K562 (cell line): ENCODE results near the gene OLFM4. TPM values are rescaled to one million over a fixed set of nuclear protein-coding genes. Genes with fewer than 3 reads are reported as not detected.

ENCODE experiments used
- ATAC-seq: fragments of 200-7000 bp; cut with Tn5 transposase; 3 replicates; pipeline ENCODE4 v1.9.1; 2020; ENCODE audit warnings: moderate library complexity
- Bru-seq: library from RNA; stranded (reverse); fragments of 400-500 nt; gene quantifications from one replicate; lab custom pipeline; 2021; lab: Mats Ljungman, UMichigan
- BruChase-seq, 2 experiments: library from RNA; stranded (reverse); fragments of 400-500 nt; gene quantifications; one replicate each; lab custom pipeline; 2021; lab: Mats Ljungman, UMichigan
- BruUV-seq: library from RNA; stranded (reverse); fragments of 400-500 nt; replicated peaks from 2 replicates; lab custom pipeline; 2021; lab: Mats Ljungman, UMichigan
- CTCF ChIA-PET: fragments of 300-600 bp; formaldehyde crosslinking; extraction: SDS; loops from one replicate; lab custom pipeline; 2021; ENCODE audit warnings: low intra/inter-chr PET ratio; lab: Yijun Ruan, JAX
- POLR2A ChIA-PET: fragments of 300-600, 350-650 bp; sonication (Branson Sonifier 250); formaldehyde crosslinking; extraction: SDS; loops from one replicate; lab custom pipeline; 2021; ENCODE audit warnings: antibody characterized with exemption, inconsistent platforms; lab: Yijun Ruan, JAX
- DNase-seq, 4 experiments: peaks; one replicate each; pipeline versions ENCODE4 v3.0.0 to v3.0.0-alpha.2; 2011 to 2018; ENCODE audit warnings: low spot score in 3 of 4, mixed read lengths in 3 of 4; ENCODE audit errors: extremely low read depth in 1 of 4
- FAIRE-seq: peaks from 2 replicates; lab custom pipeline; 2011; peaks lifted over from hg19 to GRCh38; lab: Jason Lieb, UNC
- H2AFZ ChIP-seq: 2 replicates; pipeline ENCODE4 v1.6.0; 2011; ENCODE audit warnings: low read depth, low read length, control low read depth, inconsistent platforms
- H3K27ac ChIP-seq: fragments of 200-600 bp; 3 replicates; pipeline ENCODE4 v1.8.0; 2011; ENCODE audit warnings: low read depth, mild to moderate bottlenecking, control low read depth, inconsistent platforms, low read length, moderate library complexity, mixed read lengths; ENCODE audit errors: extremely low read depth
- H3K27me3 ChIP-seq, 2 experiments: fragments of 300-600 bp in 1 of 2; 2 replicates in 1 of 2; 3 replicates in 1 of 2; pipeline versions ENCODE4 v1.6.0 to v1.8.0; 2011; ENCODE audit warnings: inconsistent platforms in 2 of 2, low read length in 2 of 2, mild to moderate bottlenecking in 1 of 2, mixed read lengths in 1 of 2, moderate library complexity in 1 of 2; ENCODE audit not compliant: control insufficient read depth in 2 of 2, insufficient read depth in 2 of 2
- H3K36me3 ChIP-seq: fragments of 300-600 bp; 3 replicates; pipeline ENCODE4 v1.8.0; 2011; ENCODE audit warnings: mild to moderate bottlenecking, low read length, inconsistent platforms; ENCODE audit not compliant: control insufficient read depth, insufficient read depth
- H3K4me1 ChIP-seq, 2 experiments: fragments of 200-600 bp in 1 of 2; replicated peaks in 1 of 2; 2 replicates in 1 of 2; 3 replicates in 1 of 2; pipeline versions ENCODE4 v1.5.1 to v1.8.0; 2011; ENCODE audit warnings: inconsistent platforms in 2 of 2, low read length in 2 of 2, mild to moderate bottlenecking in 1 of 2, mixed read lengths in 1 of 2, moderate library complexity in 1 of 2; ENCODE audit not compliant: control insufficient read depth in 2 of 2, insufficient read depth in 2 of 2
- H3K4me2 ChIP-seq: 2 replicates; pipeline ENCODE4 v1.6.1; 2011; ENCODE audit warnings: low read length, control low read depth, inconsistent platforms, mixed read lengths; ENCODE audit not compliant: insufficient read depth
- H3K4me3 ChIP-seq: fragments of 200-600 bp; sonication (generic), shearing (Covaris generic); 2 replicates; pipeline ENCODE4 v1.5.1; 2016; ENCODE audit warnings: control low read depth, inconsistent platforms
- H3K79me2 ChIP-seq: fragments of 200-600 bp; 3 replicates; pipeline ENCODE4 v1.8.0; 2011; ENCODE audit warnings: low read length, inconsistent platforms; ENCODE audit not compliant: control insufficient read depth, insufficient read depth
- H3K9ac ChIP-seq, 2 experiments: 2 replicates each; pipeline versions ENCODE4 v1.6.0 to v1.6.1; 2011; ENCODE audit warnings: low read depth in 2 of 2, low read length in 2 of 2, control low read depth in 1 of 2, inconsistent platforms in 1 of 2, mild to moderate bottlenecking in 1 of 2, mixed read lengths in 1 of 2; ENCODE audit not compliant: insufficient read depth in 1 of 2
- H3K9me1 ChIP-seq: one replicate; pipeline ENCODE4 v1.6.0; 2011; ENCODE audit warnings: inconsistent platforms, mild to moderate bottlenecking, low read length, moderate library complexity; ENCODE audit not compliant: control insufficient read depth, insufficient read depth
- H3K9me3 ChIP-seq: replicated peaks from 2 replicates; pipeline ENCODE4 v1.5.1; 2011; ENCODE audit warnings: low read depth, low read length, inconsistent platforms; ENCODE audit not compliant: control insufficient read depth, insufficient read depth
- H4K20me1 ChIP-seq: replicated peaks from 2 replicates; pipeline ENCODE4 v1.6.1; 2011; ENCODE audit warnings: low read length, inconsistent platforms, mixed read lengths; ENCODE audit not compliant: control insufficient read depth, insufficient read depth
- PURB ChIP-seq: sonication (generic); formaldehyde crosslinking; IDR thresholded peaks from 2 replicates; pipeline ENCODE4 v1.9.0; 2021; ENCODE audit warnings: low read depth, mild to moderate bottlenecking, missing genetic modification reagents
- WGBS: fragments of 100-300 bp; shearing (Covaris generic); methylation state at CpG from one replicate; pipeline ENCODE4 v1.1.6; 2016; ENCODE audit warnings: low coverage, mixed read lengths; ENCODE audit not compliant: insufficient coverage; ENCODE audit errors: missing lambda C conversion rate; 5-methylcytosine and 5-hydroxymethylcytosine counted together
- in situ Hi-C: fragments of 300-500 bp; cut with MboI; formaldehyde crosslinking; loops from 4 replicates; pipeline ENCODE4 v1.15.0; 2018; ENCODE audit warnings: inconsistent platforms, mixed read lengths
- intact Hi-C: fragments of 100-400 bp; cut with micrococcal nuclease; formaldehyde crosslinking; loops from 2 replicates; pipeline ENCODE4 v1.14.2; 2022
- long read RNA-seq, 3 experiments: library from polyadenylated mRNA in 2 of 3; library from RNA in 1 of 3; unstranded in 2 of 3; stranded (forward) in 1 of 3; transcript quantifications; one replicate each; pipeline ENCODE4 v2.0.0, GENCODE V29; 2019 to 2022
- polyA minus RNA-seq, 3 experiments: library from RNA; depleted of rRNA, polyadenylated mRNA; stranded (reverse); fragments of >200 nt; gene quantifications; 2 replicates each; pipeline ENCODE4 v1.2.3, GENCODE V29; 2011
- polyA plus RNA-seq, 8 experiments: library from polyadenylated mRNA; depleted of rRNA in 4 of 8; stranded (reverse) in 5 of 8; unstranded in 3 of 8; fragments of >200 nt; fragmentation: Nextera tagmentation in 2 of 8; fragmentation: Illumina TruSeq in 1 of 8; extraction: Ambion mirVana in 2 of 8; extraction: Trizol in 1 of 8; gene quantifications; 2 replicates each; pipeline versions ENCODE4 v1.2.1 to v1.2.3, GENCODE V29; 2011 to 2014; ENCODE audit warnings: inconsistent platforms in 1 of 8, missing spikeins in 1 of 8
- total RNA-seq, 7 experiments: library from RNA; depleted of rRNA in 6 of 7; stranded (reverse); fragments of >200 nt in 6 of 7; fragmentation: Illumina TruSeq in 2 of 7; extraction: Trizol in 2 of 7; gene quantifications; 2 replicates each; pipeline versions ENCODE4 v1.2.1 to v1.2.3, GENCODE V29; 2011 to 2021; ENCODE audit warnings: low replicate concordance in 1 of 7

Gene OLFM4, protein sequence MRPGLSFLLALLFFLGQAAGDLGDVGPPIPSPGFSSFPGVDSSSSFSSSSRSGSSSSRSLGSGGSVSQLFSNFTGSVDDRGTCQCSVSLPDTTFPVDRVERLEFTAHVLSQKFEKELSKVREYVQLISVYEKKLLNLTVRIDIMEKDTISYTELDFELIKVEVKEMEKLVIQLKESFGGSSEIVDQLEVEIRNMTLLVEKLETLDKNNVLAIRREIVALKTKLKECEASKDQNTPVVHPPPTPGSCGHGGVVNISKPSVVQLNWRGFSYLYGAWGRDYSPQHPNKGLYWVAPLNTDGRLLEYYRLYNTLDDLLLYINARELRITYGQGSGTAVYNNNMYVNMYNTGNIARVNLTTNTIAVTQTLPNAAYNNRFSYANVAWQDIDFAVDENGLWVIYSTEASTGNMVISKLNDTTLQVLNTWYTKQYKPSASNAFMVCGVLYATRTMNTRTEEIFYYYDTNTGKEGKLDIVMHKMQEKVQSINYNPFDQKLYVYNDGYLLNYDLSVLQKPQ
- total RNA-seq (2011; cell fraction: chromatin; rRNA removed; ENCODE audit: low replicate concordance): not detected in 2 replicates
- not detected in 2 replicates for total RNA-seq (2011; cell fraction: nucleolus; rRNA removed)
- not detected in 2 replicates for total RNA-seq (2011; cell fraction: nucleoplasm; rRNA removed)
- total RNA-seq (2014; rRNA removed): not detected in 2 replicates
- total RNA-seq (2014; rRNA removed; fragmentation: Illumina TruSeq; extraction: Trizol): not detected in 2 replicates
- not detected in 2 replicates for total RNA-seq (2015; rRNA removed; fragmentation: Illumina TruSeq; extraction: Trizol)
- total RNA-seq (2021): 0.13 TPM in 1 of 2 replicates, not detected in the other
- not detected in 2 replicates for polyA plus RNA-seq (2011; rRNA removed)
- not detected in 2 replicates for polyA plus RNA-seq (2011; cell fraction: cytosol; rRNA removed)
- not detected in 2 replicates for polyA plus RNA-seq (2011; cell fraction: nucleus; rRNA removed)
- not detected in 2 replicates for polyA plus RNA-seq (2012)
- not detected in 2 replicates for polyA plus RNA-seq (2014; fragmentation: Illumina TruSeq; extraction: Trizol)
- not detected for polyA plus RNA-seq (2014; fragmentation: Nextera tagmentation; extraction: Ambion mirVana)
- not detected in 2 replicates for polyA plus RNA-seq (2014; rRNA removed)
- not detected in 2 replicates for polyA minus RNA-seq (2011; rRNA and poly(A)+ RNA removed)
- not detected in 2 replicates for polyA minus RNA-seq (2011; cell fraction: cytosol; rRNA and poly(A)+ RNA removed)
- polyA minus RNA-seq (2011; cell fraction: nucleus; rRNA and poly(A)+ RNA removed): not detected in 2 replicates
- Bru-seq, nascent RNA: not detected
- BruChase-seq, experiment 1, labeled RNA remaining after a 2-hour chase: not detected
- not detected for BruChase-seq, experiment 2, labeled RNA remaining after a 6-hour chase
- long read RNA-seq, experiment 1: 0 reads
- long read RNA-seq, experiment 2: 0 reads
- long read RNA-seq, experiment 3: 0 reads

DNA sequence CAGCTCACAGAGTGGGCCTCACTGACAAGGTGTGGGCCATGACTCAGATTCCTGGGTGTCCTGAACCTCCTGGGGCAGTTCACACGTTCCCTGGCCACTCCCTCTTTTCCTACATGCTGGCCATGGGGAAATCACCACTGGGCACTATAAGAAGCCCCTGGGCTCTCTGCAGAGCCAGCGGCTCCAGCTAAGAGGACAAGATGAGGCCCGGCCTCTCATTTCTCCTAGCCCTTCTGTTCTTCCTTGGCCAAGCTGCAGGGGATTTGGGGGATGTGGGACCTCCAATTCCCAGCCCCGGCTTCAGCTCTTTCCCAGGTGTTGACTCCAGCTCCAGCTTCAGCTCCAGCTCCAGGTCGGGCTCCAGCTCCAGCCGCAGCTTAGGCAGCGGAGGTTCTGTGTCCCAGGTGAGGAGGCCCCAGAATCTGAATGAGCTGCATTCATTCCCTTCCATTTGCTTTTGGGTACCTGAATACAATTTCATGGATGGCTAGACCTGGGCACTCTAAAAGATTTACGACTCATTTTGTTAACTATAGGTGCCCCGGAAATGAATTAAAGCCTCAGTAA is at the start of gene OLFM4:
Gene OLFM4, plus strand, starts transcription at position 177 of the 567 bp plus-strand sequence. Its CDS starts 24 bp downstream, at position 201.
- Histone ChIP-seq H3K27ac (no peak within 1 kb of the TSS), H3K4me2 (no peak within 1 kb of the TSS), H3K4me1 (no peaks in the 10 kb centered on the region), H3K9me3 (no peaks in the 10 kb centered on the region), H4K20me1 (no peaks in the 10 kb centered on the region), H3K9me1 (no peaks in the 10 kb centered on the region), H3K4me3 (no peak within 1 kb of the TSS), H3K79me2 (no peaks in the 10 kb centered on the region), H3K27me3 (no peaks in the 10 kb centered on the region), H2AFZ (no peak within 1 kb of the TSS), H3K9ac (no peak within 1 kb of the TSS), H3K36me3 (no peaks in the 10 kb centered on the region)
- POLR2A ChIA-PET: interaction anchor here (0.8 kb wide), 1 partner anchor 115 kb away, joined by 3 read pairs; no protein-coding TSS in a partner anchor
- intact Hi-C loops (no loop called here), in situ Hi-C loops (no loop called here)
- CTCF ChIA-PET: no interaction called here
- ATAC-seq (no peak), FAIRE-seq (no peak), DNase-seq (no peak)
- WGBS: 3% methylated on average over 7 of the region's 9 CpGs
- BruUV-seq: no TSS peak
- no peak for TF ChIP-seq PURB (CRISPR knock-in tag)
